ENCODE results near the gene SNX21.

GRCh38 chr20:45873409-45874103 is 40.0 kb downstream of the SNX21 start:
- TF ChIP-seq CTCF (IDR thresholded peaks at IDR 0.05; ENCODE audit: low read length) (no peak), EZH2 (IDR thresholded peaks at IDR 0.05; ENCODE audit: borderline replicate concordance, low read length) (no peak)
